Breast epithelium (tissue), 3 donors: ENCODE measurements around the gene RBM33.

Experiments used
- POLR2A ChIP-seq: fragments of 450-650 bp; IDR thresholded peaks from one replicate; pipeline ENCODE4 v1.6.1; 2016; ENCODE audit warnings: antibody characterized with exemption, mild to moderate bottlenecking, moderate library complexity
- POLR2AphosphoS5 ChIP-seq, 3 donors: sonication (generic); formaldehyde crosslinking; IDR thresholded peaks; one replicate each; pipeline ENCODE4 v1.6.1; 2017; ENCODE audit warnings: antibody characterized with exemption in 3 of 3
- TF ChIP-seq, protein P1 (sequence below), 3 donors: fragments of 450-650 bp; IDR thresholded peaks; one replicate each; pipeline ENCODE4 v1.5.1; 2016 to 2017; ENCODE audit warnings: antibody characterized with exemption in 3 of 3, mild to moderate bottlenecking in 3 of 3, moderate library complexity in 3 of 3

DNA sequence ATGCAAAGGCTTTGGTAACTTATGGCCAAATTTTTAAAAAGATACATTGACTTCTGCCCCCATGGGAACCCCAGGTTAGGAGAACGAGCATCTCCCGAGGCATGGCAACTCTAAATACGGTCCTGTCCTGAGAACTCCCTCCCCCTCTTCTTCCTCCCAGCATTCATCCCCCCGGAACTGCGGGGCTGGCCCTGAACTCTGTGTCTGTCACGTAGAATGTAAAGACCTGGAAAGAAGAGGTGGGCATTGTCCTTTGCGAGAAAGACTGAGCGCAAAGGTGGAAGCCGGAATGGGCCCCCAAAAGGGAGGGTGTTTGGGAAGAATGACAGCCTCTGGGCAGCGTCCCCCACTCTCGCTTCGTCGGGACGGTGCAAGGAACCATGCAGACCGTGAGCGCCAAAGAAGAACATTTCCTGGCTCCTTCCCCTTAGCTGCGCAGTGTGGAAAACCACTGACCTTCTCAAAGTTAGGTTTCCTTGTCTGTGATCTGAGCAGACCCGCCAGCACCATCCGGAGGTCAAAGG, 146.8 kb downstream of the RBM33 start:
- TF ChIP-seq POLR2A (no peak), POLR2AphosphoS5 (IDR thresholded peaks at IDR 0.05) (no peak)
- TF ChIP-seq, protein P1, sequence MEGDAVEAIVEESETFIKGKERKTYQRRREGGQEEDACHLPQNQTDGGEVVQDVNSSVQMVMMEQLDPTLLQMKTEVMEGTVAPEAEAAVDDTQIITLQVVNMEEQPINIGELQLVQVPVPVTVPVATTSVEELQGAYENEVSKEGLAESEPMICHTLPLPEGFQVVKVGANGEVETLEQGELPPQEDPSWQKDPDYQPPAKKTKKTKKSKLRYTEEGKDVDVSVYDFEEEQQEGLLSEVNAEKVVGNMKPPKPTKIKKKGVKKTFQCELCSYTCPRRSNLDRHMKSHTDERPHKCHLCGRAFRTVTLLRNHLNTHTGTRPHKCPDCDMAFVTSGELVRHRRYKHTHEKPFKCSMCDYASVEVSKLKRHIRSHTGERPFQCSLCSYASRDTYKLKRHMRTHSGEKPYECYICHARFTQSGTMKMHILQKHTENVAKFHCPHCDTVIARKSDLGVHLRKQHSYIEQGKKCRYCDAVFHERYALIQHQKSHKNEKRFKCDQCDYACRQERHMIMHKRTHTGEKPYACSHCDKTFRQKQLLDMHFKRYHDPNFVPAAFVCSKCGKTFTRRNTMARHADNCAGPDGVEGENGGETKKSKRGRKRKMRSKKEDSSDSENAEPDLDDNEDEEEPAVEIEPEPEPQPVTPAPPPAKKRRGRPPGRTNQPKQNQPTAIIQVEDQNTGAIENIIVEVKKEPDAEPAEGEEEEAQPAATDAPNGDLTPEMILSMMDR (IDR thresholded peaks at IDR 0.05) = no peak
